K562 (cell line): ENCODE measurements around the gene NDUFAF8. TPM values are rescaled to one million over a fixed set of nuclear protein-coding genes. Genes with fewer than 3 reads are reported as not detected.
A peak's percentile ranks its signal among the peaks of the same experiment; 100 is the strongest.

Source experiments
- ATAC-seq: fragments of 200-7000 bp; cut with Tn5 transposase; 3 replicates; pipeline ENCODE4 v1.9.1; 2020; ENCODE audit warnings: moderate library complexity
- BruUV-seq: library from RNA; stranded (reverse); fragments of 400-500 nt; replicated peaks from 2 replicates; lab custom pipeline; 2021; lab: Mats Ljungman, UMichigan
- CTCF ChIA-PET: fragments of 300-600 bp; formaldehyde crosslinking; extraction: SDS; loops from one replicate; lab custom pipeline; 2021; ENCODE audit warnings: low intra/inter-chr PET ratio; lab: Yijun Ruan, JAX
- POLR2A ChIA-PET: fragments of 300-600, 350-650 bp; sonication (Branson Sonifier 250); formaldehyde crosslinking; extraction: SDS; loops from one replicate; lab custom pipeline; 2021; ENCODE audit warnings: antibody characterized with exemption, inconsistent platforms; lab: Yijun Ruan, JAX
- DNase-seq, 4 experiments: peaks; one replicate each; pipeline versions ENCODE4 v3.0.0 to v3.0.0-alpha.2; 2011 to 2018; ENCODE audit warnings: low spot score in 3 of 4, mixed read lengths in 3 of 4; ENCODE audit errors: extremely low read depth in 1 of 4
- FAIRE-seq: peaks from 2 replicates; lab custom pipeline; 2011; peaks lifted over from hg19 to GRCh38; lab: Jason Lieb, UNC
- H2AFZ ChIP-seq: 2 replicates; pipeline ENCODE4 v1.6.0; 2011; ENCODE audit warnings: low read depth, low read length, control low read depth, inconsistent platforms
- H3K27ac ChIP-seq: fragments of 200-600 bp; 3 replicates; pipeline ENCODE4 v1.8.0; 2011; ENCODE audit warnings: low read depth, mild to moderate bottlenecking, control low read depth, inconsistent platforms, low read length, moderate library complexity, mixed read lengths; ENCODE audit errors: extremely low read depth
- H3K27me3 ChIP-seq, 2 experiments: fragments of 300-600 bp in 1 of 2; 2 replicates in 1 of 2; 3 replicates in 1 of 2; pipeline versions ENCODE4 v1.6.0 to v1.8.0; 2011; ENCODE audit warnings: inconsistent platforms in 2 of 2, low read length in 2 of 2, mild to moderate bottlenecking in 1 of 2, mixed read lengths in 1 of 2, moderate library complexity in 1 of 2; ENCODE audit not compliant: control insufficient read depth in 2 of 2, insufficient read depth in 2 of 2
- H3K36me3 ChIP-seq: fragments of 300-600 bp; 3 replicates; pipeline ENCODE4 v1.8.0; 2011; ENCODE audit warnings: mild to moderate bottlenecking, low read length, inconsistent platforms; ENCODE audit not compliant: control insufficient read depth, insufficient read depth
- H3K4me1 ChIP-seq, 2 experiments: fragments of 200-600 bp in 1 of 2; replicated peaks in 1 of 2; 2 replicates in 1 of 2; 3 replicates in 1 of 2; pipeline versions ENCODE4 v1.5.1 to v1.8.0; 2011; ENCODE audit warnings: inconsistent platforms in 2 of 2, low read length in 2 of 2, mild to moderate bottlenecking in 1 of 2, mixed read lengths in 1 of 2, moderate library complexity in 1 of 2; ENCODE audit not compliant: control insufficient read depth in 2 of 2, insufficient read depth in 2 of 2
- H3K4me2 ChIP-seq: 2 replicates; pipeline ENCODE4 v1.6.1; 2011; ENCODE audit warnings: low read length, control low read depth, inconsistent platforms, mixed read lengths; ENCODE audit not compliant: insufficient read depth
- H3K4me3 ChIP-seq: fragments of 200-600 bp; sonication (generic), shearing (Covaris generic); 2 replicates; pipeline ENCODE4 v1.5.1; 2016; ENCODE audit warnings: control low read depth, inconsistent platforms
- H3K79me2 ChIP-seq: fragments of 200-600 bp; 3 replicates; pipeline ENCODE4 v1.8.0; 2011; ENCODE audit warnings: low read length, inconsistent platforms; ENCODE audit not compliant: control insufficient read depth, insufficient read depth
- H3K9ac ChIP-seq, 2 experiments: 2 replicates each; pipeline versions ENCODE4 v1.6.0 to v1.6.1; 2011; ENCODE audit warnings: low read depth in 2 of 2, low read length in 2 of 2, control low read depth in 1 of 2, inconsistent platforms in 1 of 2, mild to moderate bottlenecking in 1 of 2, mixed read lengths in 1 of 2; ENCODE audit not compliant: insufficient read depth in 1 of 2
- H3K9me1 ChIP-seq: one replicate; pipeline ENCODE4 v1.6.0; 2011; ENCODE audit warnings: inconsistent platforms, mild to moderate bottlenecking, low read length, moderate library complexity; ENCODE audit not compliant: control insufficient read depth, insufficient read depth
- H3K9me3 ChIP-seq: replicated peaks from 2 replicates; pipeline ENCODE4 v1.5.1; 2011; ENCODE audit warnings: low read depth, low read length, inconsistent platforms; ENCODE audit not compliant: control insufficient read depth, insufficient read depth
- H4K20me1 ChIP-seq: replicated peaks from 2 replicates; pipeline ENCODE4 v1.6.1; 2011; ENCODE audit warnings: low read length, inconsistent platforms, mixed read lengths; ENCODE audit not compliant: control insufficient read depth, insufficient read depth
- CTBP1 ChIP-seq: fragments of 450-650 bp; IDR thresholded peaks from 2 replicates; pipeline ENCODE4 v1.6.1; 2016; ENCODE audit warnings: borderline replicate concordance
- ERF ChIP-seq: fragments of 450-650 bp; formaldehyde crosslinking; IDR thresholded peaks from 2 replicates; pipeline ENCODE4 v1.4.0; 2020; ENCODE audit warnings: mild to moderate bottlenecking, mixed read lengths
- FOXP1 ChIP-seq: sonication (generic); formaldehyde crosslinking; IDR thresholded peaks from 2 replicates; pipeline ENCODE4 v1.8.0; 2022; ENCODE audit warnings: mild to moderate bottlenecking, missing genetic modification reagents
- HDAC1 ChIP-seq, 2 experiments: fragments of 450-650 bp; IDR thresholded peaks; 2 replicates each; pipeline ENCODE4 v1.6.1; 2016 to 2017; ENCODE audit warnings: inconsistent platforms in 1 of 2, mild to moderate bottlenecking in 1 of 2, moderate library complexity in 1 of 2
- NCOA1 ChIP-seq: fragments of 450-650 bp; IDR thresholded peaks from 2 replicates; pipeline ENCODE4 v1.6.1; 2016; ENCODE audit warnings: low read depth
- NCOA6 ChIP-seq: fragments of 450-650 bp; IDR thresholded peaks from 2 replicates; pipeline ENCODE4 v1.6.1; 2017; ENCODE audit warnings: mild to moderate bottlenecking
- PRPF4 ChIP-seq: fragments of 200-400 bp; formaldehyde crosslinking; IDR thresholded peaks from one replicate; pipeline ENCODE4 v1.6.1; 2017; ENCODE audit warnings: low read length, low read depth, mild to moderate bottlenecking; ENCODE audit not compliant: insufficient read depth, poor library complexity, severe bottlenecking
- SIN3B ChIP-seq: fragments of 450-650 bp; IDR thresholded peaks from 2 replicates; pipeline ENCODE4 v1.6.1; 2017; ENCODE audit warnings: low read depth, mild to moderate bottlenecking, moderate library complexity
- TGIF2 ChIP-seq: sonication (generic); formaldehyde crosslinking; IDR thresholded peaks from 2 replicates; pipeline ENCODE4 v1.8.1; 2022; ENCODE audit warnings: mild to moderate bottlenecking, missing genetic modification reagents, moderate library complexity
- ZNF143 ChIP-seq: sonication (generic); formaldehyde crosslinking; IDR thresholded peaks from 2 replicates; pipeline ENCODE4 v1.9.0; 2022; ENCODE audit warnings: mild to moderate bottlenecking, missing genetic modification reagents
- ZNF239 ChIP-seq: fragments of 250-450 bp; sonication (Bioruptor Pico); IDR thresholded peaks from 2 replicates; pipeline ENCODE4 v1.4.0; 2020; ENCODE audit warnings: mild to moderate bottlenecking
- ZSCAN32 ChIP-seq: fragments of 450-650 bp; formaldehyde crosslinking; IDR thresholded peaks from 2 replicates; pipeline ENCODE4 v1.4.0; 2020; ENCODE audit warnings: mild to moderate bottlenecking, moderate library complexity
- WGBS: fragments of 100-300 bp; shearing (Covaris generic); methylation state at CpG from one replicate; pipeline ENCODE4 v1.1.6; 2016; ENCODE audit warnings: low coverage, mixed read lengths; ENCODE audit not compliant: insufficient coverage; ENCODE audit errors: missing lambda C conversion rate; 5-methylcytosine and 5-hydroxymethylcytosine counted together
- in situ Hi-C: fragments of 300-500 bp; cut with MboI; formaldehyde crosslinking; loops from 4 replicates; pipeline ENCODE4 v1.15.0; 2018; ENCODE audit warnings: inconsistent platforms, mixed read lengths
- intact Hi-C: fragments of 100-400 bp; cut with micrococcal nuclease; formaldehyde crosslinking; loops from 2 replicates; pipeline ENCODE4 v1.14.2; 2022
- polyA plus RNA-seq, 8 experiments: library from polyadenylated mRNA; depleted of rRNA in 4 of 8; stranded (reverse) in 5 of 8; unstranded in 3 of 8; fragments of >200 nt; fragmentation: Nextera tagmentation in 2 of 8; fragmentation: Illumina TruSeq in 1 of 8; extraction: Ambion mirVana in 2 of 8; extraction: Trizol in 1 of 8; gene quantifications; 2 replicates each; pipeline versions ENCODE4 v1.2.1 to v1.2.3, GENCODE V29; 2011 to 2014; ENCODE audit warnings: inconsistent platforms in 1 of 8, missing spikeins in 1 of 8
- total RNA-seq, 7 experiments: library from RNA; depleted of rRNA in 6 of 7; stranded (reverse); fragments of >200 nt in 6 of 7; fragmentation: Illumina TruSeq in 2 of 7; extraction: Trizol in 2 of 7; gene quantifications; 2 replicates each; pipeline versions ENCODE4 v1.2.1 to v1.2.3, GENCODE V29; 2011 to 2021; ENCODE audit warnings: low replicate concordance in 1 of 7
- TF ChIP-seq, protein P1 (sequence below): sonication (generic); formaldehyde crosslinking; IDR thresholded peaks from 2 replicates; pipeline ENCODE4 v1.8.0; 2023; ENCODE audit warnings: mild to moderate bottlenecking, missing genetic modification reagents
- TF ChIP-seq, protein P2 (sequence below): fragments of 250-450 bp; sonication (Bioruptor Pico); IDR thresholded peaks from 2 replicates; pipeline ENCODE4 v1.5.0; 2021; ENCODE audit warnings: mild to moderate bottlenecking, moderate library complexity

The NDUFAF8 gene
- total and polyA plus RNA-seq, 9 of the 15 experiments (the other 6 are each of a cell fraction or from before 2014, with no cell fraction given) = 13.5 to 144 (median 90.0) TPM

DNA sequence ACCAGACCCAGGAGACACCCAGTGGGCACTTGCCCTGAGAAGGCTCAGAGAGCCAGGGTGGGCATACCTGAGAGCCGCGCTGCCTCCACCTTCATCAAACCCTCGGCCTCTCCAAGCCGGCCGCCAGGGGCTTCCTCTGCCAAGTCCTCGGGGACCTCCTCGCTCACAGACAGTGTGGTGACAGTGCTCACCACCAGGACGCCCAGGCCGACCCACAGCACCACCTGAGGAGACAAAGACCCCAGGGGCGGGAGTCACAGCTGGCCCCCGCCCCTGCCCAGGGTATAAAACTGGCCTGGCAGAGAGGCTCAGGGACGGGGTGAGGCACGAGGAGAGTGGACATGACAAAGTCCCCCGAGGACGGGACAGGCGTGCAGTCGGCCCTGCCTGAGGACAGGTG, 21.1 kb downstream of the NDUFAF8 start:
- H3K9me1 ChIP-seq = no peaks in the 10 kb centered on the region
- ChIA-PET POLR2A (no interaction called here), CTCF (no interaction called here)
- H3K36me3 ChIP-seq = peaks cover 62% of the 10 kb centered on the region; the same call in 2 of the 3 replicates
- H3K27me3 ChIP-seq = no peaks in the 10 kb centered on the region
- BruUV-seq = no TSS peak
- TF ChIP-seq ERF (CRISPR knock-in tag) (no peak), NCOA6 (no peak), TGIF2 (CRISPR knock-in tag) (no peak), ZNF239 (CRISPR knock-in tag) (no peak), ZNF143 (CRISPR knock-in tag) (no peak), FOXP1 (no peak), ZSCAN32 (no peak), CTBP1 (no peak), NCOA1 (no peak), HDAC1 (IDR thresholded peaks at IDR 0.05) (no peak), PRPF4 (no peak), SIN3B (no peak)
- TF ChIP-seq, protein P1, sequence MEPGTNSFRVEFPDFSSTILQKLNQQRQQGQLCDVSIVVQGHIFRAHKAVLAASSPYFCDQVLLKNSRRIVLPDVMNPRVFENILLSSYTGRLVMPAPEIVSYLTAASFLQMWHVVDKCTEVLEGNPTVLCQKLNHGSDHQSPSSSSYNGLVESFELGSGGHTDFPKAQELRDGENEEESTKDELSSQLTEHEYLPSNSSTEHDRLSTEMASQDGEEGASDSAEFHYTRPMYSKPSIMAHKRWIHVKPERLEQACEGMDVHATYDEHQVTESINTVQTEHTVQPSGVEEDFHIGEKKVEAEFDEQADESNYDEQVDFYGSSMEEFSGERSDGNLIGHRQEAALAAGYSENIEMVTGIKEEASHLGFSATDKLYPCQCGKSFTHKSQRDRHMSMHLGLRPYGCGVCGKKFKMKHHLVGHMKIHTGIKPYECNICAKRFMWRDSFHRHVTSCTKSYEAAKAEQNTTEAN (CRISPR knock-in tag) = no peak
- TF ChIP-seq, protein P2, sequence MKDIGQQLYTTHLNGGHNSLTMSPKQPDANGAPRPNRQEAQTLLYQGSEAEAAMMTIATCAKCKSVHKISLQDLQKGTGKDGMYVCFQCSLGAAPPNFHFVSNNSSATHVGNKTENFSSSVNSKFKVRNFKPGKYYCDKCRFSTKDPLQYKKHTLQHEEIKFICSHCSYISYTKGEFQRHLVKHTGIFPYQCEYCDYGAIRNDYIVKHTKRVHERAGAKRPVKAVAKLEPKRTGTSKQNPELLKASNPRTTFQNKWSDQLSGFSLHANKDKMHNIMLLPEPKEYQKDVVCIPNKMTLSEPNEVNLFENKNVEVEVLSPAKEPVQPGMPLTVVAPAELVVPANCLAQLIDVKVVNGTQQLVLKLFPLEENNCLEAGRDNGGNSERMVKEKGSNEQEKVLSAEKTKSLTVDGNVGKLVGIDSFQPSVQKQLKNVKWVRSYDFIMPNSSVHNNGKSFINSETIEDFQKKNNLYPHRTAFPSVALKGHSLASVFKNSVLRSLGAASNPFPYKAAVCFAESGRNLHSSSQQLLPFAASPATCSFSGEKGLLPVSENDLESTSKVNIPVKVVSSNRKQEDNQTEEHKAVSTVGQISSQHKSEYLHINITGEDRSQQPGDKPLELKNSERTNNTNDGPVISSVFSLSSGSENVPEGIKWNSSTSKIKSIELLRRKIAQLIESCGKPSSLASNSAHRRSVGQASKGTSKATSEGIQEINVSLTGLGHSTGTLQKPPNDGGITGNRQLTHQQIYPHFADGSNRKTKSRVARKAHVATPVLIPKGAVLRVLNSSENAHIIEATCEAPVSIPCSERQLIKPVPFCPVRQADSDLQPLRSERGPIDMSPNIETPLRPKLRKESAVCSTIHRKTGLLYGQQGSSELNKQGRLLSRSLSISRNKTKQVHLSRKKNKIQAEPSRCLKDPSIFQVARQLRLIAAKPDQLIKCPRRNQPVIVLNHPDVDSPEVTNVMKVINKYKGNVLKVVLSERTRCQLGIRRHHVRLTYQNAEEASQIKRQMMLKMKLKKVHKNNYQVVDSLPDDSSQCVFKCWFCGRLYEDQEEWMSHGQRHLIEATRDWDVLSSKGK (CRISPR knock-in tag) = no peak
- 93% methylated on average over 13 of the region's 17 CpGs for WGBS
- no peak overlapping the region for H3K4me3 ChIP-seq
- H3K4me2 ChIP-seq = no peak overlapping the region
- DNase-seq (no peak), ATAC-seq (no peak), FAIRE-seq (no peak)
- H3K9me3 ChIP-seq = no peaks in the 10 kb centered on the region
- H3K9ac ChIP-seq = peak overlapping the region in 1 of 2 experiments; percentile 80; a peak in 2 of 4 replicates
- no peak overlapping the region for H2AFZ ChIP-seq
- in situ Hi-C loops (no loop called here), intact Hi-C loops (no loop called here)
- H3K79me2 ChIP-seq = no peaks in the 10 kb centered on the region
- no peaks in the 10 kb centered on the region; the same call in 1 of the 2 replicates for H4K20me1 ChIP-seq
- peaks cover 0 to 49% of the 10 kb centered on the region in 2 experiments; a peak in 2 of 5 replicates for H3K4me1 ChIP-seq
- H3K27ac ChIP-seq = no peak overlapping the region
